HepG2 (cell line): ENCODE data around the gene FOXRED2. TPM values are rescaled to one million over a fixed set of nuclear protein-coding genes. Genes with fewer than 3 reads are reported as not detected.

ENCODE experiments used
- ATAC-seq: fragments of 200-7000 bp; cut with Tn5 transposase; 3 replicates; pipeline ENCODE4 v1.9.1; 2020; ENCODE audit warnings: mild to moderate bottlenecking, moderate library complexity
- BruUV-seq: library from RNA; stranded (reverse); fragments of 400-500 nt; replicated peaks from 2 replicates; lab custom pipeline; 2021; lab: Mats Ljungman, UMichigan
- CTCF ChIA-PET: fragments of 300-600 bp; formaldehyde crosslinking; extraction: SDS; loops from one replicate; lab custom pipeline; 2021; ENCODE audit warnings: low total read pairs, inconsistent platforms, low intra/inter-chr PET ratio; lab: Yijun Ruan, JAX
- POLR2A ChIA-PET: fragments of 350-600 bp; sonication (Branson Sonifier 250); formaldehyde crosslinking; loops from one replicate; lab custom pipeline; 2020; ENCODE audit warnings: antibody characterized with exemption, inconsistent platforms; lab: Yijun Ruan, JAX
- DNase-seq: peaks from one replicate; pipeline ENCODE4 v3.0.0-alpha.2; 2015; ENCODE audit warnings: low spot score
- FAIRE-seq: peaks from 3 replicates; lab custom pipeline; 2011; peaks lifted over from hg19 to GRCh38; lab: Jason Lieb, UNC
- H2AFZ ChIP-seq: one replicate; pipeline ENCODE4 v1.6.1; 2011; ENCODE audit warnings: low read length, inconsistent platforms
- H3K27ac ChIP-seq: fragments of 300-600 bp; 3 replicates; pipeline ENCODE4 v1.8.0; 2011; ENCODE audit warnings: mixed run types, mild to moderate bottlenecking, mixed read lengths, low read length, inconsistent platforms; ENCODE audit not compliant: insufficient read depth; ENCODE audit errors: extremely low read length
- H3K27me3 ChIP-seq, 2 experiments: fragments of 200-600 bp in 1 of 2; 2 replicates in 1 of 2; 3 replicates in 1 of 2; pipeline versions ENCODE4 v1.6.0 to v1.8.0; 2011; ENCODE audit warnings: low read length in 2 of 2, mild to moderate bottlenecking in 2 of 2, moderate library complexity in 2 of 2, inconsistent platforms in 1 of 2; ENCODE audit not compliant: insufficient read depth in 2 of 2, control insufficient read depth in 1 of 2
- H3K36me3 ChIP-seq, 2 experiments: fragments of 200-600 bp in 1 of 2; replicated peaks in 1 of 2; 2 replicates in 1 of 2; 3 replicates in 1 of 2; pipeline versions ENCODE4 v1.5.1 to v1.8.0; 2011; ENCODE audit warnings: low read length in 2 of 2, inconsistent platforms in 1 of 2; ENCODE audit not compliant: insufficient read depth in 2 of 2, control insufficient read depth in 1 of 2
- H3K4me1 ChIP-seq: 2 replicates; pipeline ENCODE4 v1.5.1; 2012; ENCODE audit warnings: low read length, inconsistent platforms; ENCODE audit not compliant: insufficient read depth
- H3K4me2 ChIP-seq: 2 replicates; pipeline ENCODE4 v1.6.0; 2011; ENCODE audit warnings: low read depth, low read length, inconsistent platforms
- H3K4me3 ChIP-seq, 3 experiments: fragments of 200-600 bp in 1 of 3; sonication (generic), shearing (Covaris generic) in 1 of 3; replicated peaks in 1 of 3; 2 replicates each; pipeline ENCODE4 v1.5.1; 2011 to 2016; ENCODE audit warnings: low read length in 3 of 3, inconsistent platforms in 2 of 3, low read depth in 2 of 3, mild to moderate bottlenecking in 2 of 3, control low read depth in 1 of 3, mixed read lengths in 1 of 3; ENCODE audit not compliant: insufficient read depth in 1 of 3
- H3K79me2 ChIP-seq: one replicate; pipeline ENCODE4 v1.6.1; 2011; ENCODE audit warnings: low read length, inconsistent platforms; ENCODE audit not compliant: insufficient read depth
- H3K9ac ChIP-seq: 2 replicates; pipeline ENCODE4 v1.6.0; 2011; ENCODE audit warnings: mild to moderate bottlenecking, low read depth, low read length, inconsistent platforms; ENCODE audit not compliant: insufficient read depth
- H3K9me3 ChIP-seq: 2 replicates; pipeline ENCODE4 v1.5.1; 2012; ENCODE audit warnings: mild to moderate bottlenecking, low read length
- H4K20me1 ChIP-seq: 2 replicates; pipeline ENCODE4 v1.6.0; 2011; ENCODE audit warnings: inconsistent platforms, mild to moderate bottlenecking, low read length, moderate library complexity; ENCODE audit not compliant: insufficient read depth
- CHD2 ChIP-seq: IDR thresholded peaks from 2 replicates; pipeline ENCODE4 v1.6.1; 2011; ENCODE audit warnings: low read depth, low read length, improper control_type of control experiment
- ELF1 ChIP-seq: sonication (generic); formaldehyde crosslinking; IDR thresholded peaks from 2 replicates; pipeline ENCODE4 v1.4.0; 2020; ENCODE audit warnings: missing genetic modification reagents
- GABPB1 ChIP-seq: IDR thresholded peaks from 2 replicates; pipeline ENCODE4 v1.6.1; 2016; ENCODE audit warnings: mild to moderate bottlenecking, missing genetic modification reagents, moderate library complexity, missing compliant biosample characterization
- NRL ChIP-seq: sonication (generic); formaldehyde crosslinking; IDR thresholded peaks from 2 replicates; pipeline ENCODE4 v1.5.0; 2020; ENCODE audit warnings: missing genetic modification reagents, mild to moderate bottlenecking, moderate library complexity, borderline replicate concordance
- RBAK ChIP-seq: sonication (generic); formaldehyde crosslinking; IDR thresholded peaks from 2 replicates; pipeline ENCODE4 v1.5.1; 2020; ENCODE audit warnings: mild to moderate bottlenecking, missing genetic modification reagents
- REL ChIP-seq: sonication (generic); formaldehyde crosslinking; conservative IDR thresholded peaks from 2 replicates; pipeline ENCODE4 v1.8.0; 2022; ENCODE audit warnings: mild to moderate bottlenecking, missing genetic modification reagents, moderate library complexity
- SMAD3 ChIP-seq: sonication (generic); formaldehyde crosslinking; IDR thresholded peaks from 2 replicates; pipeline ENCODE4 v1.4.0; 2020; ENCODE audit warnings: missing genetic modification reagents
- ZNF746 ChIP-seq: sonication (generic); formaldehyde crosslinking; IDR thresholded peaks from 2 replicates; pipeline ENCODE4 v1.8.0; 2022; ENCODE audit warnings: mild to moderate bottlenecking, missing genetic modification reagents
- ZNF83 ChIP-seq: sonication (generic); formaldehyde crosslinking; IDR thresholded peaks from 2 replicates; pipeline ENCODE4 v1.4.0; 2020; ENCODE audit warnings: missing genetic modification reagents, mild to moderate bottlenecking, borderline replicate concordance
- ZNF841 ChIP-seq: sonication (generic); formaldehyde crosslinking; IDR thresholded peaks from 2 replicates; pipeline ENCODE4 v1.8.1; 2023; ENCODE audit warnings: missing genetic modification reagents, borderline replicate concordance
- WGBS: methylation state at CpG from one replicate; pipeline ENCODE4 v1.1.6; 2017; ENCODE audit warnings: low lambda C conversion rate; 5-methylcytosine and 5-hydroxymethylcytosine counted together
- in situ Hi-C: cut with HindIII; loops from 2 replicates; pipeline ENCODE4 v1.10.0; 2017; ENCODE audit warnings: low pct_unique_long_range_greater_than_20kb; ENCODE audit not compliant: extremely low pct_ligation_motif_present
- intact Hi-C: fragments of 100-400 bp; cut with micrococcal nuclease; formaldehyde crosslinking; loops from one replicate; pipeline ENCODE4 v1.10.0; 2022; ENCODE audit not compliant: unreplicated experiment
- polyA plus RNA-seq, 8 experiments: library from polyadenylated mRNA; depleted of rRNA in 3 of 8; stranded (reverse) in 7 of 8; unstranded in 1 of 8; fragments of >200 nt; fragmentation: Illumina TruSeq in 4 of 8; extraction: Trizol in 4 of 8; gene quantifications; 2 replicates each; pipeline versions ENCODE4 v1.2.1 to v1.2.3, GENCODE V29; 2011 to 2016; ENCODE audit warnings: low read depth in 4 of 8, missing spikeins in 1 of 8, mixed read lengths in 1 of 8; ENCODE audit not compliant: insufficient read depth in 1 of 8
- total RNA-seq, 5 experiments: library from RNA; depleted of rRNA; stranded (reverse); fragments of >200 nt; fragmentation: Illumina TruSeq; extraction: Trizol; gene quantifications; 2 replicates each; pipeline ENCODE4 v1.2.3, GENCODE V29; 2016; ENCODE audit warnings: low read depth in 1 of 5
- TF ChIP-seq, protein P1 (sequence below), 2 experiments: sonication (generic) in 1 of 2; formaldehyde crosslinking in 1 of 2; IDR thresholded peaks; 2 replicates each; pipeline versions ENCODE4 v1.5.1 to v1.6.1; 2011 to 2020; ENCODE audit warnings: borderline replicate concordance in 1 of 2, low read depth in 1 of 2, low read length in 1 of 2, mild to moderate bottlenecking in 1 of 2, missing genetic modification reagents in 1 of 2, moderate library complexity in 1 of 2
- TF ChIP-seq, protein P2 (sequence below): IDR thresholded peaks from 2 replicates; pipeline ENCODE4 v1.6.1; 2018; ENCODE audit warnings: missing genetic modification reagents

The FOXRED2 gene
- total and polyA plus RNA-seq, 2 of the 13 experiments (the other 11 are each of a cell fraction or from before 2014, with no cell fraction given): 9.3 to 28.1 TPM

DNA sequence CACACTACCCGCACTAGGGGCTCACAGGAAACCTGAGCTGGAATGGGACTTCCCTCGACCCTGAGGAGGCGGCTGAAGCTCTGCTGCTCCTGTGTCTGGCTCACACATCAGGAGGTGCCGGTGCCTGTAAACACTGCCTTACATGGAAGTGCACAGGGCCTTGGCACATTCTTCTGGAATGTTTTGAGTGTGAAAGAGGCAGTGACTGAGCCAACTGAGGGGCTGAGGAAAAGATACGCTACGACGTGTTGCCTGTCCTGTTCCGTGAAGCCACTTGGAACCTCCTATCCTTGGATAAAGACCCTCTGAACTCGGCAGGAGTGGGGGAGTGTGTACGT is 35.9 kb downstream of the FOXRED2 start:
- H3K4me1 ChIP-seq: peaks cover 10% of the 10 kb centered on the region
- peaks cover 17 to 56% of the 10 kb centered on the region in 2 experiments for H3K36me3 ChIP-seq
- TF ChIP-seq SMAD3 (CRISPR knock-in tag): no peak
- no peak for TF ChIP-seq RBAK (CRISPR knock-in tag)
- TF ChIP-seq REL (CRISPR knock-in tag): no peak
- BruUV-seq: no TSS peak
- in situ Hi-C loops: no loop called here
- DNase-seq (no peak), FAIRE-seq (no peak), ATAC-seq (no peak)
- H3K79me2 ChIP-seq: no peaks in the 10 kb centered on the region
- no peaks in the 10 kb centered on the region for H3K27me3 ChIP-seq
- no peak overlapping the region for H2AFZ ChIP-seq
- H3K9me3 ChIP-seq: no peaks in the 10 kb centered on the region
- H3K9ac ChIP-seq: no peak overlapping the region
- no peak overlapping the region for H3K27ac ChIP-seq
- WGBS: 98% methylated on average over 8 of the region's 10 CpGs
- POLR2A ChIA-PET: interaction anchor here (1.1 to 2.2 kb wide), 6 partner anchors 11 to 127 kb away, joined by 3 to 18 read pairs (median 4); partner anchors contain the start of genes MYH9 and TXN2
- intact Hi-C loops: loop anchor here (1.0 kb wide), 1 partner anchor 170 kb away; no protein-coding TSS in a partner anchor
- H3K4me2 ChIP-seq: no peak overlapping the region
- H4K20me1 ChIP-seq: no peaks in the 10 kb centered on the region
- CTCF ChIA-PET: interaction anchor here (2.0 kb wide), 1 partner anchor 169 kb away, joined by 20 read pairs; no protein-coding TSS in a partner anchor
- no peak overlapping the region for H3K4me3 ChIP-seq

DNA sequence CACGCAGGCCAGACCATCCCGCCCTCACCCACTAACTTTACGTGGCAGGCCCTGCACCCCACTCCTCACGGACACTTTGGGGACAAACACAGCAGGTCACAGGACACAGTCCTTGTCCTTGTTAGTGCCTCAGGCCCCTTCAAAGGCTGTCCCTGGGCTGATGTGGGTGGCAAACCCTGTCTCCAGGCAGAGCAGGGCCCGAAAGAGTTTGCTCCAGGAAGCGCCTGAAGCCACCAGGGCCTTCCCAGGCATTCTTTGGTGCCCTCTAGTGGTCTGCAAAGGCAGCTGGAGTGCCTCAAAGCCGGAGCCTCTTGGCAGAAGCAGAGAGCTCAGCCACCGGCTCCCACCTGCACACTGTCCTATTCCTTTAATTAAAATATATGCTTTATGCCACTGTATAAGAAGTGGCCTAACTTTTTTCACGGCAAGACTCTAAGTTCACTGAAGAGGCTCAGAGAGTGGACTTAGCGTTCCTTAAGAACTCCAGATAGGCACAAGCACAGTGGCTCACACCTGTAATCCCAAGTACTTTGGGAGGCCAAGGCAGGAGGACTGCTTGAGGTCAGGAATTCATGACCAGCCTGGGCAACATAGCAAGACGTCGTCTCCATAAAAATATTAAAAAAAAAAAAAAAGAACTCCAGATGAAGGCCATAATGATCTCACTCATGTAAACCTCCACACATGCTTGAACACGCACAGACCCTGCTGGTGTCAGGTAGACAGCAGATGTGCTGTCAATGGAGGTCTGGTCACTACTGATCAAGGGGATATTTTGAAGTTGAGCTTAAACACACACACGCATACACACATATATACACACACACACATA is 36.5 kb downstream of the FOXRED2 start:
- Histone ChIP-seq H2AFZ (no peak overlapping the region), H3K27ac (peak overlapping the region; percentile 45), H3K9ac (0 out of 2 replicates have a peak overlapping the region, but pooled peaks have one; percentile 34), H3K27me3 (no peaks in the 10 kb centered on the region), H3K36me3 (peaks cover 12 to 51% of the 10 kb centered on the region in 2 experiments; a peak in 4 of 5 replicates), H3K4me2 (peak overlapping the region; percentile 51), H3K79me2 (no peaks in the 10 kb centered on the region), H4K20me1 (no peaks in the 10 kb centered on the region), H3K4me3 (no peak overlapping the region), H3K4me1 (peaks cover 10% of the 10 kb centered on the region), H3K9me3 (no peaks in the 10 kb centered on the region)
- peak; percentile 76 for DNase-seq
- in situ Hi-C loops (no loop called here), intact Hi-C loops (loop anchor here (1.0 kb wide), 1 partner anchor 169 kb away; no protein-coding TSS in a partner anchor)
- ChIA-PET POLR2A (interaction anchor here (0.7 to 2.2 kb wide), 8 partner anchors 8 to 127 kb away, joined by 3 to 18 read pairs (median 5); partner anchors contain the start of genes MYH9 and TXN2), CTCF (interaction anchor here (2.0 kb wide), 1 partner anchor 169 kb away, joined by 20 read pairs; no protein-coding TSS in a partner anchor)
- peak; percentile 66 for FAIRE-seq
- 40% methylated on average over 11 of the region's 14 CpGs for WGBS
- peak; percentile 90 for ATAC-seq
- no TSS peak for BruUV-seq
- peak; percentile 31; the same call in 1 of the 2 replicates for TF ChIP-seq GABPB1 (CRISPR knock-in tag)
- no peak for TF ChIP-seq ZNF746
- no peak for TF ChIP-seq ZNF841
- no peak for TF ChIP-seq ZNF83 (CRISPR knock-in tag)
- TF ChIP-seq NRL (CRISPR knock-in tag): 0 out of 2 replicates have a peak, but pooled peaks have one; percentile 51
- TF ChIP-seq, protein P1, sequence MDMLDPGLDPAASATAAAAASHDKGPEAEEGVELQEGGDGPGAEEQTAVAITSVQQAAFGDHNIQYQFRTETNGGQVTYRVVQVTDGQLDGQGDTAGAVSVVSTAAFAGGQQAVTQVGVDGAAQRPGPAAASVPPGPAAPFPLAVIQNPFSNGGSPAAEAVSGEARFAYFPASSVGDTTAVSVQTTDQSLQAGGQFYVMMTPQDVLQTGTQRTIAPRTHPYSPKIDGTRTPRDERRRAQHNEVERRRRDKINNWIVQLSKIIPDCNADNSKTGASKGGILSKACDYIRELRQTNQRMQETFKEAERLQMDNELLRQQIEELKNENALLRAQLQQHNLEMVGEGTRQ (IDR thresholded peaks at IDR 0.05; ENCODE audit: low read depth, low read length): no peak
- TF ChIP-seq, protein P1 (CRISPR knock-in tag; IDR thresholded peaks at IDR 0.05; ENCODE audit: borderline replicate concordance): no peak
- TF ChIP-seq CHD2: 0 out of 2 replicates have a peak, but pooled peaks have one; percentile 18
- TF ChIP-seq ELF1: peak; percentile 74
- TF ChIP-seq, protein P2, sequence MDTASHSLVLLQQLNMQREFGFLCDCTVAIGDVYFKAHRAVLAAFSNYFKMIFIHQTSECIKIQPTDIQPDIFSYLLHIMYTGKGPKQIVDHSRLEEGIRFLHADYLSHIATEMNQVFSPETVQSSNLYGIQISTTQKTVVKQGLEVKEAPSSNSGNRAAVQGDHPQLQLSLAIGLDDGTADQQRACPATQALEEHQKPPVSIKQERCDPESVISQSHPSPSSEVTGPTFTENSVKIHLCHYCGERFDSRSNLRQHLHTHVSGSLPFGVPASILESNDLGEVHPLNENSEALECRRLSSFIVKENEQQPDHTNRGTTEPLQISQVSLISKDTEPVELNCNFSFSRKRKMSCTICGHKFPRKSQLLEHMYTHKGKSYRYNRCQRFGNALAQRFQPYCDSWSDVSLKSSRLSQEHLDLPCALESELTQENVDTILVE (CRISPR knock-in tag): 0 out of 2 replicates have a peak, but pooled peaks have one; percentile 46
